ENCODE results near the gene KL.
A peak's percentile ranks its signal among the peaks of the same experiment; 100 is the strongest.

KL gene

DNA sequence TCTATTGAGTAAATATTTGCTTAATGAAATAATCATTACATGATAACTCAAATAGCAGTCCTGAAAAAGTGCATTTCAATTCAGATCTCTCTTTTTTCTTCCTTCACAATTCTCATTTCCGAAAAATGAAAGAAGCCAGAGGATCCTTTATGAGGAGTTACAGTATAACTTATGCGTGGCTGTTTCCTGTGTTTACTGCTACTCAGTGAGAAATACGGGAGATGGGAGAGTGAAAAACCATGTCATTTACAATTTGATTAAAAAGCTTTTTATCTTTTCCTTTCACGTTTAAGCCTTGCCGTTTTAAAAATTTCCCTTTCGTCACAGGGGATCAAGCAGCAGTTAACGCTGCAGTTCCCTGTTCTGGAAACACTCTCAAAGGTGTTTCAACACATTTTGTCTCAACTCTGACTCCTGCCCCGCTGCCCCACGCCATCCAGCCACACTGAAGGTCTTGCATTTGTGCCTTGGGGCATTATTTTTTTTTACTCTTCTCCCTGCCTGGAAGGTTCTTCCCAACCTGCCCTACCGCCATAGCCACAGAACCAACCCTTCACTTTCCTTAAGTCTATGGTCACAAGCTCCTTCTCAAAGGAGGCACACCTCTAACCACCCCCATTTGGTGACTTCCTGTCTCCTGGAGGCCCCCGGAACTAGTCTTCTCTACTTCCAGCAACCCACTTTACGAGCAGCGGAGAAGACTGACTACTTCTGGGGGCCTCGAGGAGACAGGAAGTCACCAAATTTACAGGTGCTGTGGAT is 17.0 kb downstream of the KL start:
- TF ChIP-seq, protein P1, sequence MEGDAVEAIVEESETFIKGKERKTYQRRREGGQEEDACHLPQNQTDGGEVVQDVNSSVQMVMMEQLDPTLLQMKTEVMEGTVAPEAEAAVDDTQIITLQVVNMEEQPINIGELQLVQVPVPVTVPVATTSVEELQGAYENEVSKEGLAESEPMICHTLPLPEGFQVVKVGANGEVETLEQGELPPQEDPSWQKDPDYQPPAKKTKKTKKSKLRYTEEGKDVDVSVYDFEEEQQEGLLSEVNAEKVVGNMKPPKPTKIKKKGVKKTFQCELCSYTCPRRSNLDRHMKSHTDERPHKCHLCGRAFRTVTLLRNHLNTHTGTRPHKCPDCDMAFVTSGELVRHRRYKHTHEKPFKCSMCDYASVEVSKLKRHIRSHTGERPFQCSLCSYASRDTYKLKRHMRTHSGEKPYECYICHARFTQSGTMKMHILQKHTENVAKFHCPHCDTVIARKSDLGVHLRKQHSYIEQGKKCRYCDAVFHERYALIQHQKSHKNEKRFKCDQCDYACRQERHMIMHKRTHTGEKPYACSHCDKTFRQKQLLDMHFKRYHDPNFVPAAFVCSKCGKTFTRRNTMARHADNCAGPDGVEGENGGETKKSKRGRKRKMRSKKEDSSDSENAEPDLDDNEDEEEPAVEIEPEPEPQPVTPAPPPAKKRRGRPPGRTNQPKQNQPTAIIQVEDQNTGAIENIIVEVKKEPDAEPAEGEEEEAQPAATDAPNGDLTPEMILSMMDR (IDR thresholded peaks at IDR 0.05) = no peak
- H3K4me2 ChIP-seq (ENCODE audit: low read length) = peak overlapping the region; percentile 57
- H3K4me1 ChIP-seq = peaks cover 29% of the 10 kb centered on the region
- no peak overlapping the region for H3K9ac ChIP-seq
- H2AFZ ChIP-seq = peak overlapping the region; percentile 30
- no peaks in the 10 kb centered on the region for H3K9me3 ChIP-seq (ENCODE audit: control insufficient read depth, low read length)
- H3K36me3 ChIP-seq (ENCODE audit: control insufficient read depth, insufficient read depth, low read length) = no peaks in the 10 kb centered on the region
- peaks cover 10% of the 10 kb centered on the region for H3K79me2 ChIP-seq
- peak overlapping the region; percentile 84 for H3K27ac ChIP-seq
- peak overlapping the region; percentile 48 for H3K4me3 ChIP-seq (ENCODE audit: low read depth, low read length)
- H3K27me3 ChIP-seq (ENCODE audit: control insufficient read depth, insufficient read depth, low read length) = no peaks in the 10 kb centered on the region

DNA sequence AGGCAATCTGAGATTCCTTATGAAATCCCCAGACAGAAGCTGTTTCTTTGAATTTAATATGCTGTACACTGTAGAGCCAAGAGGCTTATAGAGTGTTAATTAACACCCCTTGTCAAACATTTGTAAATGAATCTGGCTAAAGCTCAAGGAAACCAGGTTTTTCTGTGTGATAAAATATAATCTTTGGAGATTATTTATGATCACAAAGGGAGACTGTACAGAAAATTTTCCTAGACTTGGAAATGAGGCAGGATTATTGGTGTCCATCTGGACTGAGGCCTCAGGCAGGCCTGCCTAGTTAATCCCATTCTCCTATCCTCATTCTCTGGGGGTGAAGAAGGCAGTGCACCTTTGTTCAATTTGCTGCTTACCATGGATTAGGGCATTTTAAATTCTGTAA is 17.8 kb downstream of the KL start:
- H3K27me3 ChIP-seq (ENCODE audit: control insufficient read depth, insufficient read depth, low read length) = no peaks in the 10 kb centered on the region
- H3K9ac ChIP-seq = no peak overlapping the region
- TF ChIP-seq, protein P1 (IDR thresholded peaks at IDR 0.05) = no peak
- H3K9me3 ChIP-seq (ENCODE audit: control insufficient read depth, low read length) = no peaks in the 10 kb centered on the region
- H3K4me3 ChIP-seq (ENCODE audit: low read depth, low read length) = peak overlapping the region; percentile 47
- H3K79me2 ChIP-seq = peaks cover 10% of the 10 kb centered on the region
- peak overlapping the region; percentile 84 for H3K27ac ChIP-seq
- H2AFZ ChIP-seq = no peak overlapping the region
- no peaks in the 10 kb centered on the region for H3K36me3 ChIP-seq (ENCODE audit: control insufficient read depth, insufficient read depth, low read length)
- peaks cover 26% of the 10 kb centered on the region for H3K4me1 ChIP-seq
- peak overlapping the region; percentile 57 for H3K4me2 ChIP-seq (ENCODE audit: low read length)

DNA sequence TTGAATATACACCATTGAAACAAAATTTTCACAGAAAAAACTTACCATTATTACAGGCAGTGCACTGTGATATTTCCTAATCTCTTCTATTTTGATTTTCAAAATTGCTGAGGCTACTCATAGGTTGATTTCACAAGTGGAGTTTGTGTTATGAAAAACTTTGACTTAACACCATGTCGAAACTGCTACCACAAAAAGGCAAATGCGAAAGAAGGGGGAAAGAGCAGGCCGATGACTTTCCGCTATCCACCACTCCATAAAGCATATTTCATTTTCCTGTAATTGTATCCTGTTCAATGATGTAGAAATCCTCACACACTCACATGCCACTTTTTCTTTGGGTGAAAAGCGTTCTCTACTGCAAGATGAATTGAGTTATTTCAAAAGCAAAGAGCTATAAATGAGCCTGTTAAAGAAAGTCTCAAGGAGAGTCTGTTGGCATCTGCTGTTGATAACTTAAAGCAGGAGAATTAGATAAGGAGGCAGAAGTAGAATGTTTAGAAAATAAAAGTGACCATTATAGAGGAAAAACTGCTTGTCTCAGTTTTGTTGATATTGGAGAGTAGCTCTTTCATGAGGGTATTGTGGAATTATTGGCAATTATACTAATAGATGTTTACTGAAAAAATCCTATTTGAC is 18.8 kb downstream of the KL start:
- H3K4me2 ChIP-seq (ENCODE audit: low read length) = peak overlapping the region; percentile 57
- no peaks in the 10 kb centered on the region for H3K27me3 ChIP-seq (ENCODE audit: control insufficient read depth, insufficient read depth, low read length)
- H2AFZ ChIP-seq = no peak overlapping the region
- no peak overlapping the region for H3K9ac ChIP-seq
- peak overlapping the region; percentile 47 for H3K4me3 ChIP-seq (ENCODE audit: low read depth, low read length)
- H3K36me3 ChIP-seq (ENCODE audit: control insufficient read depth, insufficient read depth, low read length) = no peaks in the 10 kb centered on the region
- no peaks in the 10 kb centered on the region for H3K9me3 ChIP-seq (ENCODE audit: control insufficient read depth, low read length)
- peaks cover 31% of the 10 kb centered on the region for H3K4me1 ChIP-seq
- H3K27ac ChIP-seq = peak overlapping the region; percentile 84
- TF ChIP-seq, protein P1 (IDR thresholded peaks at IDR 0.05) = no peak
- H3K79me2 ChIP-seq = peaks cover 7% of the 10 kb centered on the region

DNA sequence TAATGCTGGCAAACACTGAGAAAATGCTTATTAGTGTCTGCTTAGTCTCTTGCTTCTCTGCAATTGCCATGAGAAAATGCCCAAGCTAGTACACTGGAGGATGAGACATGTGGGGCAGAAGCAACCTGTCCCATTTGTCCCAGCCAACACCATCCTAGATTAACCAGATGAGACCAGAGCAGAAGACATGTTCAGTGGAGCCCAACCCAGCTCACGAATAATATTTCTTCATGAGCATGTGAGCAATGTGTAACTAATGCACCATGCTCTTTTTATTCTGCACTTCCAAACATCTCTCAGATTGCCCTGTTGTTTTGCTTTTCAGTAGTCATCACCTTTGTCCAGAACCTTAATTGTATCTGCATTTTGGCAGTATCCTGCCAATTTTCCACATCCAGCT is 21.4 kb downstream of the KL start:
- H3K27me3 ChIP-seq (ENCODE audit: control insufficient read depth, insufficient read depth, low read length) = no peaks in the 10 kb centered on the region
- peaks cover 24% of the 10 kb centered on the region for H3K4me1 ChIP-seq
- peak overlapping the region; percentile 10 for H3K4me2 ChIP-seq (ENCODE audit: low read length)
- H3K4me3 ChIP-seq (ENCODE audit: low read depth, low read length) = no peak overlapping the region
- H3K79me2 ChIP-seq = peaks cover 19% of the 10 kb centered on the region
- TF ChIP-seq, protein P1 (IDR thresholded peaks at IDR 0.05) = no peak
- H3K9me3 ChIP-seq (ENCODE audit: control insufficient read depth, low read length) = no peaks in the 10 kb centered on the region
- H2AFZ ChIP-seq = no peak overlapping the region
- no peak overlapping the region for H3K9ac ChIP-seq
- H3K36me3 ChIP-seq (ENCODE audit: control insufficient read depth, insufficient read depth, low read length) = no peaks in the 10 kb centered on the region
- peak overlapping the region; percentile 84 for H3K27ac ChIP-seq
